Caco-2 (cell line): ENCODE data around the gene HES1. TPM values are rescaled to one million over a fixed set of nuclear protein-coding genes. Genes with fewer than 3 reads are reported as not detected.

Experiments used
- BruUV-seq: library from RNA; stranded (reverse); fragments of 400-500 nt; replicated peaks from 2 replicates; lab custom pipeline; 2021; lab: Mats Ljungman, UMichigan
- CTCF ChIA-PET: fragments of 300-600 bp; sonication (Branson Sonifier 250); formaldehyde crosslinking; loops from one replicate; lab custom pipeline; 2022; ENCODE audit warnings: antibody characterized with exemption; lab: Charles Lee
- POLR2A ChIA-PET: fragments of 300-600 bp; sonication (Branson Sonifier 250); formaldehyde crosslinking; loops from one replicate; lab custom pipeline; 2022; ENCODE audit warnings: antibody characterized with exemption; lab: Charles Lee
- DNase-seq, 2 experiments: peaks; one replicate each; pipeline versions ENCODE4 v3.0.0 to v3.0.0-alpha.2; 2020 to 2022
- H3K27me3 ChIP-seq: replicated peaks from 2 replicates; pipeline ENCODE4 v1.6.0; 2011; ENCODE audit warnings: low read length; ENCODE audit not compliant: control insufficient read depth, insufficient read depth
- H3K36me3 ChIP-seq: 2 replicates; pipeline ENCODE4 v1.5.1; 2011; ENCODE audit warnings: low read length; ENCODE audit not compliant: control insufficient read depth, insufficient read depth
- H3K4me1 ChIP-seq: fragments of 250-450 bp; sonication (Bioruptor Pico); 2 replicates; pipeline ENCODE4 v1.5.1; 2020; ENCODE audit warnings: mild to moderate bottlenecking
- H3K4me3 ChIP-seq: 2 replicates; pipeline ENCODE4 v1.5.1; 2011; ENCODE audit warnings: low read depth, mild to moderate bottlenecking, control low read depth, low read length
- H3K9me3 ChIP-seq: fragments of 250-450 bp; sonication (Bioruptor Pico); 2 replicates; pipeline ENCODE4 v1.5.1; 2020; ENCODE audit warnings: mild to moderate bottlenecking, moderate library complexity
- H3K27ac Mint-ChIP-seq: one replicate; pipeline ENCODE4 v1.8.0; 2022; ENCODE audit warnings: mixed read lengths; ENCODE audit not compliant: unreplicated experiment
- H3K27me3 Mint-ChIP-seq: one replicate; pipeline ENCODE4 v1.8.0; 2022; ENCODE audit warnings: mixed read lengths; ENCODE audit not compliant: insufficient read depth, unreplicated experiment
- H3K36me3 Mint-ChIP-seq: one replicate; pipeline ENCODE4 v1.8.0; 2022; ENCODE audit warnings: mild to moderate bottlenecking, mixed read lengths; ENCODE audit not compliant: insufficient read depth, unreplicated experiment
- H3K4me1 Mint-ChIP-seq: one replicate; pipeline ENCODE4 v1.8.0; 2022; ENCODE audit warnings: low read depth, mixed read lengths; ENCODE audit not compliant: unreplicated experiment
- H3K4me3 Mint-ChIP-seq: one replicate; pipeline ENCODE4 v1.8.0; 2022; ENCODE audit warnings: mild to moderate bottlenecking, moderate library complexity, mixed read lengths; ENCODE audit not compliant: unreplicated experiment
- H3K9me3 Mint-ChIP-seq: one replicate; pipeline ENCODE4 v1.8.0; 2022; ENCODE audit warnings: mixed read lengths; ENCODE audit not compliant: unreplicated experiment
- CTCF ChIP-seq, 2 experiments: fragments of 200-600 bp in 1 of 2; IDR thresholded peaks; 1 replicate in 1 of 2; 2 replicates in 1 of 2; pipeline versions ENCODE4 v1.5.1 to v1.8.0; 2011 to 2022; ENCODE audit warnings: antibody characterized with exemption in 1 of 2, control low read depth in 1 of 2, inconsistent platforms in 1 of 2, low read depth in 1 of 2, low read length in 1 of 2, mild to moderate bottlenecking in 1 of 2, moderate library complexity in 1 of 2; ENCODE audit not compliant: insufficient read depth in 1 of 2, severe bottlenecking in 1 of 2, unreplicated experiment in 1 of 2
- intact Hi-C: fragments of 100-400 bp; cut with micrococcal nuclease; formaldehyde crosslinking; loops from one replicate; pipeline ENCODE4 v1.10.0; 2022; ENCODE audit not compliant: unreplicated experiment
- total RNA-seq: library from RNA; stranded (reverse); gene quantifications from 2 replicates; pipeline ENCODE4 v1.2.3, GENCODE V29; 2022

Gene HES1
- total RNA-seq, 1 experiment from 2014 or later = 123 TPM

GRCh38 chr3:194121891-194122631 is 13.9 kb upstream of the HES1 start:
- Mint-ChIP-seq H3K36me3 (peaks cover 31% of the 10 kb centered on the region), H3K27ac (peak overlapping the region; percentile 89), H3K9me3 (no peaks in the 10 kb centered on the region), H3K4me1 (peaks cover 72% of the 10 kb centered on the region), H3K27me3 (no peaks in the 10 kb centered on the region), H3K4me3 (peak overlapping the region; percentile 56)
- no peak overlapping the region for H3K4me3 ChIP-seq
- ChIA-PET CTCF (no interaction called here), POLR2A (no interaction called here)
- DNase-seq = peak; percentile 70 to 72
- H3K9me3 ChIP-seq = no peaks in the 10 kb centered on the region
- H3K27me3 ChIP-seq = no peaks in the 10 kb centered on the region
- H3K36me3 ChIP-seq = no peaks in the 10 kb centered on the region
- TF ChIP-seq CTCF (IDR thresholded peaks at IDR 0.05; ENCODE audit: insufficient read depth in 1 of 2, low read depth in 1 of 2, low read length in 1 of 2, severe bottlenecking in 1 of 2, unreplicated experiment in 1 of 2) = no peak
- H3K4me1 ChIP-seq = peaks cover 82% of the 10 kb centered on the region
- no TSS peak for BruUV-seq
- intact Hi-C loops = loop anchor here (1.0 to 2.0 kb wide), 7 partner anchors 9 to 208 kb away; partner anchors contain the start of gene HES1

DNA sequence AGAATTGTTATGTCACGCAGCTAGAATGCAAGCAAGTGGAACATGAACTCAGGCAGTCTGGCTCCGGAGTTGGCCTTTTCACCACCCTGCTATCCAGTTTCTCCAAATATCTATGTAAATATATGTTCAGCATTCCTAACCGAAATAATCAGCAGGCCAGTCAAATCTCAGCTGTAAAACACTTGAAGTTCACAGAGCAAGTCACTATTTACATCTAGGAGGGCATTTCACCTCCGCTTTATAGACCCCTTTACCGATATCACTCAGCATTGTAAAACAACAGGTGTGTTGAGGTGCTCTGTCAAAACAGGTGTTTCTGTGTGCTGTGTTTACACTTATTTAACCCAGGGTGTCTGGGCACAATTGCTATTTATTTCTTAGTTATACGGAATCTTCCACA is 12.2 kb upstream of the HES1 start:
- Histone ChIP-seq H3K4me1 (peaks cover 84% of the 10 kb centered on the region), H3K4me3 (no peak overlapping the region), H3K27me3 (no peaks in the 10 kb centered on the region), H3K36me3 (no peaks in the 10 kb centered on the region), H3K9me3 (no peaks in the 10 kb centered on the region)
- Mint-ChIP-seq H3K36me3 (peaks cover 44% of the 10 kb centered on the region), H3K27me3 (no peaks in the 10 kb centered on the region), H3K4me1 (peaks cover 79% of the 10 kb centered on the region), H3K4me3 (peak overlapping the region; percentile 54), H3K27ac (peak overlapping the region; percentile 89), H3K9me3 (no peaks in the 10 kb centered on the region)
- DNase-seq = peak in 1 of 2 experiments; percentile 75
- no TSS peak for BruUV-seq
- ChIA-PET POLR2A (interaction anchor here (0.8 to 2.0 kb wide), 5 partner anchors 10 to 121 kb away, joined by 3 to 25 read pairs (median 5); partner anchors contain the start of gene HES1), CTCF (interaction anchor here (1.3 to 1.9 kb wide), 4 partner anchors 65 to 342 kb away, joined by 3 to 9 read pairs (median 5); no protein-coding TSS in a partner anchor)
- TF ChIP-seq CTCF (IDR thresholded peaks at IDR 0.05; ENCODE audit: insufficient read depth in 1 of 2, low read depth in 1 of 2, low read length in 1 of 2, severe bottlenecking in 1 of 2, unreplicated experiment in 1 of 2) = no peak
- intact Hi-C loops = loop anchor here (2.0 kb wide), 2 partner anchors 13 to 63 kb away; partner anchors contain the start of gene HES1

DNA sequence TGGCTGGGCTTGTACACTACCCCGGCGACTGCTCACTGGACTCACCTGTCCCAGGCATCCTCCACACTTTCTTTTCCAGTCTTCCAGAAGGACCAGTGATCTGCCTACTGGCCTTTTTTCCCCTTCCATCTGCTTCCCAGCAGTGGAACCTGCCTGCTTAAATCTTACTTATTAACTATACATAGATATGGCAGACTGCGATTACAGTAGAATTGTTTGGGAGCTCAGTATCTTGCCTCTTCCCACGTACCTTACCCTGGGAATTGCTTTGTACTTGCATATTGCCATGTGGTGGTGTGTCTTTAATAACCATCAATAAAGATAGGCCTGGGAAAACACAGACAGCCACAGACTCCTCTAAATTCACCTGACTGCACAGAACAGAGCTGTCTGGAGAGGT is 11.8 kb upstream of the HES1 start:
- Mint-ChIP-seq H3K4me1 (peaks cover 74% of the 10 kb centered on the region), H3K36me3 (peaks cover 40% of the 10 kb centered on the region), H3K4me3 (peak overlapping the region; percentile 54), H3K27me3 (no peaks in the 10 kb centered on the region), H3K9me3 (no peaks in the 10 kb centered on the region), H3K27ac (peak overlapping the region; percentile 89)
- Histone ChIP-seq H3K9me3 (no peaks in the 10 kb centered on the region), H3K36me3 (no peaks in the 10 kb centered on the region), H3K27me3 (no peaks in the 10 kb centered on the region), H3K4me3 (no peak overlapping the region), H3K4me1 (peaks cover 84% of the 10 kb centered on the region)
- ChIA-PET CTCF (interaction anchor here (1.3 to 1.9 kb wide), 4 partner anchors 66 to 343 kb away, joined by 3 to 9 read pairs (median 5); no protein-coding TSS in a partner anchor), POLR2A (interaction anchor here (0.6 to 2.0 kb wide), 6 partner anchors 10 to 1460 kb away, joined by 3 to 25 read pairs (median 5); partner anchors contain the start of gene HES1)
- peak; percentile 58 to 67 for DNase-seq
- no peak for TF ChIP-seq CTCF (IDR thresholded peaks at IDR 0.05; ENCODE audit: insufficient read depth in 1 of 2, low read depth in 1 of 2, low read length in 1 of 2, severe bottlenecking in 1 of 2, unreplicated experiment in 1 of 2)
- intact Hi-C loops = no loop called here
- BruUV-seq = TSS peak; percentile 85
